Smooth muscle cell (in vitro differentiated cells): ENCODE data around the gene TOR2A. TPM values are rescaled to one million over a fixed set of nuclear protein-coding genes. Genes with fewer than 3 reads are reported as not detected.

Experiments used
- DNase-seq: peaks from one replicate; lab custom pipeline; 2025; ENCODE audit not compliant: unreplicated experiment; lab: John Stamatoyannopoulos, UW
- H2AFZ ChIP-seq: fragments of 200-600 bp; sonication (generic); 2 replicates; pipeline ENCODE4 v1.6.0; 2016; ENCODE audit warnings: antibody characterized with exemption, low read depth, mild to moderate bottlenecking
- H3F3A ChIP-seq: fragments of 200-600 bp; sonication (generic); 2 replicates; pipeline ENCODE4 v1.6.0; 2017; ENCODE audit warnings: antibody characterized with exemption, low read depth
- H3K27ac ChIP-seq: fragments of 200-600 bp; sonication (generic); 2 replicates; pipeline ENCODE4 v1.5.1; 2016; ENCODE audit warnings: low read depth, mild to moderate bottlenecking
- H3K27me3 ChIP-seq: fragments of 200-600 bp; sonication (generic); 2 replicates; pipeline ENCODE4 v1.6.1; 2016; ENCODE audit warnings: low read depth, mild to moderate bottlenecking
- H3K36me3 ChIP-seq: fragments of 200-600 bp; sonication (generic); 2 replicates; pipeline ENCODE4 v1.5.1; 2016; ENCODE audit warnings: low read depth
- H3K4me1 ChIP-seq: fragments of 200-600 bp; sonication (generic); 2 replicates; pipeline ENCODE4 v1.5.1; 2016; ENCODE audit warnings: low read depth
- H3K4me2 ChIP-seq: fragments of 200-600 bp; sonication (generic); 2 replicates; pipeline ENCODE4 v1.6.0; 2016; ENCODE audit warnings: mild to moderate bottlenecking
- H3K4me3 ChIP-seq: fragments of 200-600 bp; sonication (generic); 2 replicates; pipeline ENCODE4 v1.5.1; 2016; ENCODE audit warnings: mild to moderate bottlenecking
- H3K79me2 ChIP-seq: fragments of 200-600 bp; sonication (generic); 2 replicates; pipeline ENCODE4 v1.6.0; 2016; ENCODE audit warnings: low read depth, mild to moderate bottlenecking
- H3K9ac ChIP-seq: fragments of 200-600 bp; sonication (generic); 2 replicates; pipeline ENCODE4 v1.6.0; 2016; ENCODE audit warnings: low read depth
- H3K9me3 ChIP-seq: fragments of 200-600 bp; sonication (generic); replicated peaks from 2 replicates; pipeline ENCODE4 v1.5.1; 2016; ENCODE audit warnings: low read depth
- H4K20me1 ChIP-seq: fragments of 200-600 bp; sonication (generic); 2 replicates; pipeline ENCODE4 v1.6.0; 2016; ENCODE audit warnings: low read depth
- WGBS: methylation state at CpG from one replicate; pipeline ENCODE4 v1.1.7; 2016; ENCODE audit warnings: low lambda C conversion rate; 5-methylcytosine and 5-hydroxymethylcytosine counted together
- polyA plus RNA-seq: library from polyadenylated mRNA; unstranded; fragments of >200 nt; fragmentation: Nextera tagmentation; extraction: Ambion mirVana; gene quantifications from 2 replicates; pipeline ENCODE4 v1.2.1, GENCODE V29; 2016
- total RNA-seq: library from RNA; depleted of rRNA; stranded (reverse); fragments of >200 nt; gene quantifications from 2 replicates; pipeline ENCODE4 v1.2.3, GENCODE V29; 2014
- TF ChIP-seq, protein P1 (sequence below): fragments of 200-600 bp; sonication (generic); IDR thresholded peaks from 2 replicates; pipeline ENCODE4 v1.5.1; 2017; ENCODE audit warnings: borderline replicate concordance, mild to moderate bottlenecking, antibody characterized with exemption; ENCODE audit not compliant: insufficient read depth, poor library complexity, severe bottlenecking

Gene TOR2A
- total and polyA plus RNA-seq, 2 experiments from 2014 or later, result 7.3 to 12.3 TPM

DNA sequence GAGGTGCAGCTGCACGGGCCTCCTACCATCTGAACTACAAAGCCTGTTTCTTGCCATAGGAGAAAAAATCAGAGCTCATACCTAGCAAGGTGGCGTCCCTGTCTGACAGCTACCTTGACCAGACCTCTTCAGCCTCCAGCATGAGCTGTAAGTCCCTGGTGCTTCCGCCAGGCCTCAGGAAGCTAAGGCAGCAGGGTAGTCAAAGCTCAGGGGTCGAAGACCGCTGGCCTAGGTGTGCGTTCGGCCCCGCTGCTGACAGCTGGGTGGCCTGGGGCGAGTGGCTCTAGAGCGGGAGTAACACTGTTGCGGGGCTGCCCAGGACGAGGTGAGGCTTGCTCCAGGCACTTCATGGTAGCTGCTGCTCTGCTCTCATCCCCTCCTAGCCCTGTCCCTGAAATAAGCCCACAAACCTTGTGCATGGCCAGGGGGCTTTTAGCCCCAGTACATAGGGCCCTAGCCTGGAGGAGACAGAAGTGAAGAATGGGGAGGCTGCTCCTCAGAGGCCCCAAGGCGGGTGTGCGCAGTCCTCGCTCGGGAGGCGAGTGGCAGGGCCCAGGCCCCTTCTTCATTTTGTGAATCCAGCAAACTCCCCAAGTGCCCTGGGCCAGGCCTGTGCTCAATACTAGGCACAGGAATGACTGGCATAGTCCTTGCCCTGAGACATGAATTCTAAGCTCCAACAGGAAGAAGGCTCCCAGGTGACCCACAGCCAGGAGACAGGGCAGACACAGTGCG lies 5.4 kb downstream of the TOR2A start:
- no peaks in the 10 kb centered on the region for H3F3A ChIP-seq
- no peak overlapping the region for H3K4me2 ChIP-seq
- no peak overlapping the region for H3K9ac ChIP-seq
- no peaks in the 10 kb centered on the region for H3K79me2 ChIP-seq
- DNase-seq, result no peak
- H3K9me3 ChIP-seq, result no peaks in the 10 kb centered on the region
- no peaks in the 10 kb centered on the region for H3K27me3 ChIP-seq
- TF ChIP-seq, protein P1, sequence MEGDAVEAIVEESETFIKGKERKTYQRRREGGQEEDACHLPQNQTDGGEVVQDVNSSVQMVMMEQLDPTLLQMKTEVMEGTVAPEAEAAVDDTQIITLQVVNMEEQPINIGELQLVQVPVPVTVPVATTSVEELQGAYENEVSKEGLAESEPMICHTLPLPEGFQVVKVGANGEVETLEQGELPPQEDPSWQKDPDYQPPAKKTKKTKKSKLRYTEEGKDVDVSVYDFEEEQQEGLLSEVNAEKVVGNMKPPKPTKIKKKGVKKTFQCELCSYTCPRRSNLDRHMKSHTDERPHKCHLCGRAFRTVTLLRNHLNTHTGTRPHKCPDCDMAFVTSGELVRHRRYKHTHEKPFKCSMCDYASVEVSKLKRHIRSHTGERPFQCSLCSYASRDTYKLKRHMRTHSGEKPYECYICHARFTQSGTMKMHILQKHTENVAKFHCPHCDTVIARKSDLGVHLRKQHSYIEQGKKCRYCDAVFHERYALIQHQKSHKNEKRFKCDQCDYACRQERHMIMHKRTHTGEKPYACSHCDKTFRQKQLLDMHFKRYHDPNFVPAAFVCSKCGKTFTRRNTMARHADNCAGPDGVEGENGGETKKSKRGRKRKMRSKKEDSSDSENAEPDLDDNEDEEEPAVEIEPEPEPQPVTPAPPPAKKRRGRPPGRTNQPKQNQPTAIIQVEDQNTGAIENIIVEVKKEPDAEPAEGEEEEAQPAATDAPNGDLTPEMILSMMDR, result no peak
- H3K36me3 ChIP-seq, result no peaks in the 10 kb centered on the region
- H3K27ac ChIP-seq, result no peak overlapping the region
- H3K4me3 ChIP-seq, result no peak overlapping the region
- H3K4me1 ChIP-seq, result no peaks in the 10 kb centered on the region
- H2AFZ ChIP-seq, result no peak overlapping the region
- 95% methylated on average over 18 of the region's 18 CpGs for WGBS
- H4K20me1 ChIP-seq, result no peaks in the 10 kb centered on the region

DNA sequence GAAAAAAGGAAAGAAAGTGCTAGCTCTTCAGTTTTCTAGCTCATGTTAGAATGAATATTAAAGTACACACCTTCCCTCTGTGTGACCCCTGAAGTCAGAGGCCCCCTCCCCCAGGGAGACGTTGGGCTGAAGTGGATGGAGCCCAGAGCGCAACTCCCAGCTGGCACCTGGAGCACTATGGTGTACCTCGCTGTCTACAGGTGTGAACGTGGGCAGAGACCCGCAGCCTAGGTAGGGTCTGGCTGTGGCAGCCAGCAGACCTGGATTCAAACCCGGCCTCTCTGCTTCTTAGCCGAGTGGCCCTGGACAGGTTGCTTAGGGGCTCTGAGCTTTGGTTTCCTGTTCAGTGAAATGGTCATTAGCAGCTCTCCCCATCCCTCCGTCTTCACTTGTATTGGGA lies 6.3 kb downstream of the TOR2A start:
- Histone ChIP-seq H3K4me1 (no peaks in the 10 kb centered on the region), H3K4me3 (no peak overlapping the region), H3K4me2 (no peak overlapping the region), H3K27me3 (no peaks in the 10 kb centered on the region), H2AFZ (no peak overlapping the region), H3F3A (no peaks in the 10 kb centered on the region), H3K79me2 (no peaks in the 10 kb centered on the region), H3K27ac (no peak overlapping the region), H4K20me1 (no peaks in the 10 kb centered on the region), H3K9me3 (no peaks in the 10 kb centered on the region), H3K36me3 (no peaks in the 10 kb centered on the region), H3K9ac (no peak overlapping the region)
- WGBS, result 92% methylated on average over 8 of the region's 8 CpGs
- DNase-seq, result no peak
- TF ChIP-seq, protein P1, result no peak

DNA sequence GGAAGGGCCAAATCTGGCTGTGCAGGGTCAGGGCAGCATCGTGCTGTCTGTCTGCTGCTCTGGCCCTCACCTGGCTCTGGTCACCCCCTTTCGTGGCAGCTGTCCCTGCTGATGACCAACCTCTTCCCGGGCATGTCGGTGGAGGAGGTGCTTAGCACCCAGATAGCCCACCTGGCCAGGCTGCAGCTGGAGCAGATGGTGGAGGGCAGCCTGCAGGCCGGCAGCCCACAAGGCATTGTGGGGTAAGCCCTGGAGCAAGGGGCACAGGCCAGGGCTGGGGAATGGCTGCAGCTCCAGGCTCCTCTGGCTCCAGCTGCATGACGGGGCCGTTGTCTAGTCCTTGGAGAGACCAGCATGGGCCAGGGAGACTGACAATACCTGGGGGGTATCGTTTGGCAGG lies 8.2 kb downstream of the TOR2A start:
- no peak for DNase-seq
- TF ChIP-seq, protein P1, result no peak
- Histone ChIP-seq H3K27me3 (no peaks in the 10 kb centered on the region), H3K4me2 (no peak overlapping the region), H3K79me2 (no peaks in the 10 kb centered on the region), H3F3A (no peaks in the 10 kb centered on the region), H3K36me3 (no peaks in the 10 kb centered on the region), H4K20me1 (no peaks in the 10 kb centered on the region), H3K4me3 (no peak overlapping the region), H3K9me3 (no peaks in the 10 kb centered on the region), H3K9ac (no peak overlapping the region), H2AFZ (no peak overlapping the region), H3K4me1 (no peaks in the 10 kb centered on the region), H3K27ac (no peak overlapping the region)
- 89% methylated on average over 8 of the region's 8 CpGs for WGBS

DNA sequence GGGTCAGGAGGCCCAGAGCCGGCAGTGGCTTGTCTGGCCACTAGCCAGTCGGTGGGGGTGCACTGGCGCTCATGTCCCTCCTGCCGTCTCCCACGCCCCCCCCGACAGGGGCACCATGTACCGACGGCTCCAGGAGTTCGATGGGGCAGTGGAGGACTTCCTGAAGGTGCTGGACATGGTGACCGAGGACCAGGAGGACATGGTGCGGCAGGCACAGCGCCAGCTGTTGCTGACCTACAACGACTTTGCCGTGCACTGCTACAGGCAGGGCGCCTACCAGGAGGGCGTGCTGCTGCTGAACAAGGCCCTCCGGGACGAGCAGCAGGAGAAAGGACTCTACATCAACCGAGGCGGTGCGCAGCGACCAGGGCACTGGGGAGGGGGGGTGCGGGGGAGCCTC lies 11.1 kb downstream of the TOR2A start:
- Histone ChIP-seq H3K36me3 (no peaks in the 10 kb centered on the region), H3K4me2 (no peak overlapping the region), H3K79me2 (no peaks in the 10 kb centered on the region), H3K9me3 (no peaks in the 10 kb centered on the region), H4K20me1 (no peaks in the 10 kb centered on the region), H3K9ac (no peak overlapping the region), H3K27ac (no peak overlapping the region), H3F3A (no peaks in the 10 kb centered on the region), H3K4me1 (no peaks in the 10 kb centered on the region), H3K27me3 (no peaks in the 10 kb centered on the region), H2AFZ (no peak overlapping the region), H3K4me3 (no peak overlapping the region)
- WGBS, result 79% methylated on average over 22 of the region's 23 CpGs
- no peak for DNase-seq
- TF ChIP-seq, protein P1, result no peak
